ENCODE measurements around the gene TAS1R1.

The TAS1R1 gene

DNA sequence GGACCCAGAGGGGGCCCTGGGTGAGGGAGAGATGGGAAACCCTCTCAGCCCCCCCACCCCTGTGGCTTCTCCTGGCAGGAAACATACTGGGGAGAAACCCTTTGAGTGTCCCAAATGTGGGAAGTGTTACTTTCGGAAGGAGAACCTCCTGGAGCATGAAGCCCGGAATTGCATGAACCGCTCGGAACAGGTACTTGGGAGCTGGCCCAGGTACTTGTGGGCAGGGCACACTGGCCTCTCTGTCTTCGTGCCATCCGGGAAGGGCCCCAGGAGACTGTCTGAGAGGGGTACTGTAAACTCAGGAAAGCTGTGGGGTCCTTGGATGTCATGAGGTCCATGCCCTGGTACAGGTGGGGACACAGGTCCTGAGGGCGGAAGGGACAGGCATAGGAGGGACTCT is 30.7 kb downstream of the TAS1R1 start:
- DNase-seq (ENCODE audit: insufficient read length, low spot score) (no peak), FAIRE-seq (no peak)
- TF ChIP-seq, protein P1, sequence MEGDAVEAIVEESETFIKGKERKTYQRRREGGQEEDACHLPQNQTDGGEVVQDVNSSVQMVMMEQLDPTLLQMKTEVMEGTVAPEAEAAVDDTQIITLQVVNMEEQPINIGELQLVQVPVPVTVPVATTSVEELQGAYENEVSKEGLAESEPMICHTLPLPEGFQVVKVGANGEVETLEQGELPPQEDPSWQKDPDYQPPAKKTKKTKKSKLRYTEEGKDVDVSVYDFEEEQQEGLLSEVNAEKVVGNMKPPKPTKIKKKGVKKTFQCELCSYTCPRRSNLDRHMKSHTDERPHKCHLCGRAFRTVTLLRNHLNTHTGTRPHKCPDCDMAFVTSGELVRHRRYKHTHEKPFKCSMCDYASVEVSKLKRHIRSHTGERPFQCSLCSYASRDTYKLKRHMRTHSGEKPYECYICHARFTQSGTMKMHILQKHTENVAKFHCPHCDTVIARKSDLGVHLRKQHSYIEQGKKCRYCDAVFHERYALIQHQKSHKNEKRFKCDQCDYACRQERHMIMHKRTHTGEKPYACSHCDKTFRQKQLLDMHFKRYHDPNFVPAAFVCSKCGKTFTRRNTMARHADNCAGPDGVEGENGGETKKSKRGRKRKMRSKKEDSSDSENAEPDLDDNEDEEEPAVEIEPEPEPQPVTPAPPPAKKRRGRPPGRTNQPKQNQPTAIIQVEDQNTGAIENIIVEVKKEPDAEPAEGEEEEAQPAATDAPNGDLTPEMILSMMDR (IDR thresholded peaks at IDR 0.05; ENCODE audit: insufficient read depth, missing control alignments) = no peak

DNA sequence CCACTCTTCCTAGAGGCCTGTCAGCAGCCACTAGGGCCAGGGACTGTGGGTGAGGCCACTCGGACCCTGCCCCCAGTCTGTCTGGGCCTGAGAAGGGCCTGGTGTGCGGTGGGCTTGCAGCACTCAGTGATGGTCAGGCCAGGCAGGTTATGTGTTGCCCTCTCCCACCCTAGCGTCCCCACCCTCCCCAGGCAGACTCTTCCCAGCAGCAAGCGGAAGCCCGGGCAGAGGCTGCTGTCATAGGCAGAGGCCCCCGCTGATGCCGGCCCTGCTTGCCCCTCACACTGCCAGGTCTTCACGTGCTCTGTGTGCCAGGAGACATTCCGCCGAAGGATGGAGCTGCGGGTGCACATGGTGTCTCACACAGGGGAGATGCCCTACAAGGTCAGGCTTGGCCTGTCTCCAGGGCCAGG is 31.3 kb downstream of the TAS1R1 start:
- DNase-seq (ENCODE audit: insufficient read length, low spot score) (no peak), FAIRE-seq (no peak)
- TF ChIP-seq, protein P1 (IDR thresholded peaks at IDR 0.05; ENCODE audit: insufficient read depth, missing control alignments) = no peak

DNA sequence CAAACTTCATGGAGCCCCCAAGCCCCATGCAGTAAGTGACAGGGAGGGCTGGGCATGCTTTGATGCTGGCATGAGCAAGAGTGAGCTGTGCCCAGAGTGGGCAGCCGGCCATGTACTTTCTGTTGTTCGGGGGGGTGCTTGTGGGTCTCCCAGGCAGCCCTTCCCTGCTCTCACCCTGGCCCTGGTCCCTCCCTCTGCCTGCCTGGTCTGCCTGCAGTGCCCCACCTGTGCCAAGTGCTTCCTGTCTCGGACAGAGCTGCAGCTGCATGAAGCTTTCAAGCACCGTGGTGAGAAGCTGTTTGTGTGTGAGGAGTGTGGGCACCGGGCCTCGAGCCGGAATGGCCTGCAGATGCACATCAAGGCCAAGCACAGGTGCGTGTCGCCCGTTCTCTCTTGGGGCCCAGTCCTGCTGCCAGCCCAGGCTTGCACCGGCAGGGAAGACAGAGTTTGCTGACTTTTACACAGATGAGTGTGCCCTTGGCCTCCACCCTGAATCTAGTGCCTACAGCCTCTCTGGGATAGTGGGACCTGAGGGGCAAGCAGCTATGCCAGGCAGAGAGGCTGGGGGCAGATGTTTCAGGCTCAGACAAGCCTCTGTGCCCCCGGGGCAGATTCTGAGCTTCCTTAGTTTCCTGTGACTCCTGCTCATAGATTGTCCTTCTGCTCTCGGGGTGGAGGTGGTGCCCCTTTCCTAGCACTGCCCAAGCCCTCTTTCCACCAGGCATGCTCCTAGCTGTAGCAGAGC is 32.3 kb downstream of the TAS1R1 start:
- TF ChIP-seq, protein P1 (IDR thresholded peaks at IDR 0.05; ENCODE audit: insufficient read depth, missing control alignments) = no peak
- no peak for FAIRE-seq
- no peak for DNase-seq (ENCODE audit: insufficient read length, low spot score)

DNA sequence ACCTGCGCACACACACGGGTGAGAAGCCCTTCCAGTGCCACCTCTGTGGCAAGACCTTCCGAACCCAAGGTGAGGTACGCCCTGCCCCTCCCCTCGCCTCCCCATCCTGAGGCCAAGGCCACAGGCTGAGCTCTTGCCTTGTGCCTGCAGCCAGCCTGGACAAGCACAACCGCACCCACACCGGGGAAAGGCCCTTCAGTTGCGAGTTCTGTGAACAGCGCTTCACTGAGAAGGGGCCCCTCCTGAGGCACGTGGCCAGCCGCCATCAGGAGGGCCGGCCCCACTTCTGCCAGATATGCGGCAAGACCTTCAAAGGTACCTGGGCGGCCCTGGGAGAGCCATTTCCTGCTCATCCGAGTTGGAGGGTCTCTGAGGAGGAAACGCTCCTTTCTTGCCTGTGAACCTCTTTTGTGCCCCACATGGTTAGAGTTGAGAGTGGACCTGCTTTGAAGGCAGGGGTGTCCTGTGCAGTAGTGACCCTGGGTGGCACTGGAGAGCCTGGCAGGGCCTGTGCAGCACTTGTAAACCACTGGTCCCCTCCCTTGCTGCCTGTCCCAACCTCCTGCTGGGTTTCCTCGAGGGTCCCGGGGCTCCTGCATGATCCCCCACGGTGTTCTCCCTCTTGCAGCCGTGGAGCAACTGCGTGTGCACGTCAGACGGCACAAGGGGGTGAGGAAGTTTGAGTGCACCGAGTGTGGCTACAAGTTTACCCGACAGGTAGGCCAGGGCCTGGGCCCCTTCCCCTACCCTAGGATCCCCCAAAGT is 33.2 kb downstream of the TAS1R1 start:
- TF ChIP-seq, protein P1 (IDR thresholded peaks at IDR 0.05; ENCODE audit: insufficient read depth, missing control alignments) = no peak
- FAIRE-seq = no peak
- no peak for DNase-seq (ENCODE audit: insufficient read length, low spot score)

DNA sequence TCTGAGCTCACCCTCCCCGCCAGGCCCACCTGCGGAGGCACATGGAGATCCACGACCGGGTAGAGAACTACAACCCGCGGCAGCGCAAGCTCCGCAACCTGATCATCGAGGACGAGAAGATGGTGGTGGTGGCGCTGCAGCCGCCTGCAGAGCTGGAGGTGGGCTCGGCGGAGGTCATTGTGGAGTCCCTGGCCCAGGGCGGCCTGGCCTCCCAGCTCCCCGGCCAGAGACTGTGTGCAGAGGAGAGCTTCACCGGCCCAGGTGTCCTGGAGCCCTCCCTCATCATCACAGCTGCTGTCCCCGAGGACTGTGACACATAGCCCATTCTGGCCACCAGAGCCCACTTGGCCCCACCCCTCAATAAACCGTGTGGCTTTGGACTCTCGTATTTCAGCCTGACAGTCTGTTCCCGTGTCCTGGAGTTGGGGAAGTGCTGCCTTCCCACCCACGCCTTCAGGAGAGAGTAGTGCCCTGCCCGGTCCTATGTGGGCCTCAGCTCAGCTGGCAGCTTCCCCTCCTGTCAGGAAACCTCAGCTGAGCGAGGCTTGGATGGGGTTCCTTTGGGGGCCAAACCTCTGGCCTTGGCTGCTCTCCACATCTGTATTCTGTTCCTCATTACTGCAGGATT is 33.9 kb downstream of the TAS1R1 start:
- no peak for DNase-seq (ENCODE audit: insufficient read length, low spot score)
- TF ChIP-seq, protein P1 (IDR thresholded peaks at IDR 0.05; ENCODE audit: insufficient read depth, missing control alignments) = no peak
- no peak for FAIRE-seq

DNA sequence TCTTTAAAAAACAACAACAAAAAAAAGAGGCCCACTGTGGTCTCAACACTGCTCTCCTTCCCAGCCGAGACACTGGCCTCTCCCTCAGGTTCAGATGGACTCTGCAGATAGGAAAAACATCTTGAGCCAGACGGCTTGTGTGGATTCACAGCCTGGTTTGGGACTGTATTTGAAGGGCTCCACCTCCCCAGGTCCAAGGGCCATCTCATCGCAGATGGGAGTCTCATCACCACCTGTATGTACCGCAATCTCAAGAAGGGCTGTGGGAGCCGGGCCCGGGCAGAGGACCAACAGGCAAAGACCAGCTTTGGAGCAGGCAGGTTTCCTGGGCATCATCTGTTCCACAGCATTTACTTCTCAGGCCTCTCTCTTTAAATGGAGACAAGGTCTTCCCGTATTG is 34.9 kb downstream of the TAS1R1 start:
- TF ChIP-seq, protein P1 (IDR thresholded peaks at IDR 0.05; ENCODE audit: insufficient read depth, missing control alignments) = no peak
- DNase-seq (ENCODE audit: insufficient read length, low spot score) = no peak
- FAIRE-seq = no peak

Data from D721Med (cell line).